ENCODE measurements around the gene TRIM3. TPM values are rescaled to one million over a fixed set of nuclear protein-coding genes. Genes with fewer than 3 reads are reported as not detected.

Gene TRIM3
- total RNA-seq, 2 donors from 2014 or later: 6.1 to 7.7 TPM

- Mint-ChIP-seq H3K36me3 (no peaks in the 10 kb centered on the region), H3K4me1 (ENCODE audit: low read depth in 2 of 2) (peaks cover 5 to 15% of the 10 kb centered on the region in 2 donors), H3K27ac (peak overlapping the region in 1 of 2 donors; percentile 47), H3K9me3 (no peaks in the 10 kb centered on the region), H3K27me3 (no peaks in the 10 kb centered on the region), H3K4me3 (peak overlapping the region; percentile 84)
- DNase-seq (ENCODE audit: low spot score) (no peak), ATAC-seq (no peak)
Observed at GRCh38 chr11:6472934-6473333, 807 bp downstream of the TRIM3 start.

GRCh38 chr11:6469599-6469998, 4.1 kb downstream of the TRIM3 start:
- Mint-ChIP-seq H3K4me1 (ENCODE audit: low read depth in 2 of 2) (peaks cover 5 to 13% of the 10 kb centered on the region in 2 donors), H3K27ac (no peak overlapping the region), H3K9me3 (no peaks in the 10 kb centered on the region), H3K36me3 (no peaks in the 10 kb centered on the region), H3K4me3 (no peak overlapping the region), H3K27me3 (no peaks in the 10 kb centered on the region)
- DNase-seq (ENCODE audit: low spot score) (no peak), ATAC-seq (no peak)

- Mint-ChIP-seq H3K4me1 (ENCODE audit: low read depth in 2 of 2) (peaks cover 5 to 13% of the 10 kb centered on the region in 2 donors), H3K27me3 (no peaks in the 10 kb centered on the region), H3K27ac (no peak overlapping the region), H3K36me3 (no peaks in the 10 kb centered on the region), H3K4me3 (no peak overlapping the region), H3K9me3 (no peaks in the 10 kb centered on the region)
- ATAC-seq (peak; percentile 14 to 58), DNase-seq (ENCODE audit: low spot score) (no peak)
Observed at GRCh38 chr11:6468712-6469495, 4.8 kb downstream of the TRIM3 start.

- no peaks in the 10 kb centered on the region for H3K36me3 Mint-ChIP-seq
- H3K4me3 Mint-ChIP-seq: no peak overlapping the region
- DNase-seq (ENCODE audit: low spot score): no peak
- no peak overlapping the region for H3K27ac Mint-ChIP-seq
- H3K4me1 Mint-ChIP-seq (ENCODE audit: low read depth in 2 of 2): no peaks in the 10 kb centered on the region
- no peaks in the 10 kb centered on the region for H3K27me3 Mint-ChIP-seq
- ATAC-seq: no peak
- H3K9me3 Mint-ChIP-seq: no peaks in the 10 kb centered on the region
Observed at GRCh38 chr11:6459099-6459450, 14.7 kb downstream of the TRIM3 start.

GRCh38 chr11:6458352-6459098, 15.2 kb downstream of the TRIM3 start:
- H3K4me1 Mint-ChIP-seq (ENCODE audit: low read depth in 2 of 2): no peaks in the 10 kb centered on the region
- no peaks in the 10 kb centered on the region for H3K9me3 Mint-ChIP-seq
- H3K4me3 Mint-ChIP-seq: no peak overlapping the region
- no peaks in the 10 kb centered on the region for H3K36me3 Mint-ChIP-seq
- no peak overlapping the region for H3K27ac Mint-ChIP-seq
- DNase-seq (ENCODE audit: low spot score): no peak
- no peaks in the 10 kb centered on the region for H3K27me3 Mint-ChIP-seq
- peak in 1 of 2 donors; percentile 15 for ATAC-seq

DNA sequence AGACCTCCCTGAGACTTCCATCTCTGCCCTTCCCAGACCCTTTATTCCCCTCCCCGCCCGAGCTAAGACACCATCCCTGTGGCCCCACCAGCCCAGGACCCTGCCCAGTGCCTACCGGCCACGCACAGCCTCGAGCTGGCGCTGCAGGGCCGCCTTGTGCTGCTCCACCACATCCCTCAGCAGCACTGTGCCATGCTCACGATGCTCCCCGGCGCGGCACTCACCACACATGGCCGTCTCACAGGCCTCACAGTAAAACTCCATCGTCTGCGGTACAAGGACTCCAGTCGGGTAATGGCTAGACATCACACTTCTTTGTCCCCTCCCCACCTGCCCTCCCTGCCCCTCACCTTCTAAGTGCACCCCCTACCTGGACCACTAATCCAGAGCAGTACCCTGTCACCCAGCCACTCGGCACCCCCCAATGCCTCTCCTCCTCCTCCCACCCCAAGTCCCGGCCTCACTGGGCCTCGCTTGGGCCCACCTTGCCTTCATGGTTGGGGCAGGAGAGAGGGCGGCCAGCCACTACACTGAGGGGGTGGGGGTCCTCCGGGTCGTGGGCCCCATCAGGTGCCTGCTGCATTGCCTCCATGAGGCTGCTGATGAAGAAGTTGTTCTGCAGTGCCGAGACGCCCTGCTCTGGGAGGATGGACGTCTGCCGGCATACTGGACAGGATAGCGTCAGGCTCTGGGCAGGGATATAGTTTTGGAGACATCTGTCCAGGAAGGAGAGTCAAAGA, 16.0 kb downstream of the TRIM3 start:
- DNase-seq (ENCODE audit: low spot score) (no peak), ATAC-seq (peak; percentile 8 to 33)
- Mint-ChIP-seq H3K9me3 (no peaks in the 10 kb centered on the region), H3K4me1 (ENCODE audit: low read depth in 2 of 2) (no peaks in the 10 kb centered on the region), H3K27ac (no peak overlapping the region), H3K36me3 (no peaks in the 10 kb centered on the region), H3K27me3 (no peaks in the 10 kb centered on the region), H3K4me3 (no peak overlapping the region)

GRCh38 chr11:6456361-6457073, 17.2 kb downstream of the TRIM3 start:
- Mint-ChIP-seq H3K4me1 (ENCODE audit: low read depth in 2 of 2) (no peaks in the 10 kb centered on the region), H3K4me3 (no peak overlapping the region), H3K9me3 (no peaks in the 10 kb centered on the region), H3K36me3 (no peaks in the 10 kb centered on the region), H3K27me3 (no peaks in the 10 kb centered on the region), H3K27ac (no peak overlapping the region)
- no peak for DNase-seq (ENCODE audit: low spot score)
- no peak for ATAC-seq

DNA sequence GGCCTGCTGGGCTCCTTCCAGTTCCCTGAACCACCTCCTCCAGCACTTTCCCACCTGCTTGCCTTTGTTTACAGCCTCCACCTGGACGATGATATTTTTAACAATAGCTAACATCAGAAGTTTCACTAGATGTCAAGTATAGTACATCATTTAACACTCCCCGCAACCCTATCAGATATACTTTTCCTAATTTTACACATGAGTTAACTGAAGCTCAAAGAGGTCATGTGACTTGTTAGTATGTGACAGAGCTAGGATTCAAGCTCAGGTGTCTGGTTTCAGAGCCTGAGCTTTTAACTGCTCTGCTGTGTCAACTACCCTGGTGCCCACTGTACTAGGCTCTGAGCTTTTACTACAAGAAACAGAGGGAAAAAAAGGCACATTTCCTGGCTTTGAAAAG, 18.7 kb downstream of the TRIM3 start:
- H3K27ac Mint-ChIP-seq: no peak overlapping the region
- ATAC-seq: no peak
- DNase-seq (ENCODE audit: low spot score): no peak
- H3K36me3 Mint-ChIP-seq: no peaks in the 10 kb centered on the region
- H3K9me3 Mint-ChIP-seq: no peaks in the 10 kb centered on the region
- no peaks in the 10 kb centered on the region for H3K27me3 Mint-ChIP-seq
- no peak overlapping the region for H3K4me3 Mint-ChIP-seq
- no peaks in the 10 kb centered on the region for H3K4me1 Mint-ChIP-seq (ENCODE audit: low read depth in 2 of 2)

GRCh38 chr11:6453152-6453551, 20.6 kb downstream of the TRIM3 start:
- ATAC-seq: no peak
- no peaks in the 10 kb centered on the region for H3K9me3 Mint-ChIP-seq
- H3K4me3 Mint-ChIP-seq: no peak overlapping the region
- no peak for DNase-seq (ENCODE audit: low spot score)
- H3K27me3 Mint-ChIP-seq: no peaks in the 10 kb centered on the region
- no peaks in the 10 kb centered on the region for H3K4me1 Mint-ChIP-seq (ENCODE audit: low read depth in 2 of 2)
- H3K27ac Mint-ChIP-seq: no peak overlapping the region
- no peaks in the 10 kb centered on the region for H3K36me3 Mint-ChIP-seq

DNA sequence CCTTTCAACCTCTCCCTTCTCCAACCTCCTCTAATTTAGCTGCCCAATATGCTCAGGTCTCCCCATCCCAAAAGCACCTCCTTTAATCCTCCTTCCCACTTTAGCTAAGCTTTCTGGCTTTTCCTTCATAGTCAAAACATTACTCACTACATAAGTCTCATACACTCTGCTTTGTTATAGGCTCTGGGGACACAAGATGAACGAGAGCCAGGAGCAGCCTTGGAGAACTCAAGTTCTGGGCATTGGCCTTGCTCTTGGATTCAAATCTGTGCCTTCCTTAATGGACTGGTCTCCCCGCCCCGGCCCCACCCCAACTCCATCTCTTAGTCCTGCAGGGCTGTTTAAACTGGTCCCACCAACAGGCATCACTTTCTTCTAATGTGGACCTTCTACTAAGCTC, 21.5 kb downstream of the TRIM3 start:
- DNase-seq (ENCODE audit: low spot score) (no peak), ATAC-seq (no peak)
- no peaks in the 10 kb centered on the region for H3K27me3 Mint-ChIP-seq
- H3K4me3 Mint-ChIP-seq: no peak overlapping the region
- no peaks in the 10 kb centered on the region for H3K4me1 Mint-ChIP-seq (ENCODE audit: low read depth in 2 of 2)
- H3K36me3 Mint-ChIP-seq: no peaks in the 10 kb centered on the region
- no peaks in the 10 kb centered on the region for H3K9me3 Mint-ChIP-seq
- H3K27ac Mint-ChIP-seq: no peak overlapping the region

DNA sequence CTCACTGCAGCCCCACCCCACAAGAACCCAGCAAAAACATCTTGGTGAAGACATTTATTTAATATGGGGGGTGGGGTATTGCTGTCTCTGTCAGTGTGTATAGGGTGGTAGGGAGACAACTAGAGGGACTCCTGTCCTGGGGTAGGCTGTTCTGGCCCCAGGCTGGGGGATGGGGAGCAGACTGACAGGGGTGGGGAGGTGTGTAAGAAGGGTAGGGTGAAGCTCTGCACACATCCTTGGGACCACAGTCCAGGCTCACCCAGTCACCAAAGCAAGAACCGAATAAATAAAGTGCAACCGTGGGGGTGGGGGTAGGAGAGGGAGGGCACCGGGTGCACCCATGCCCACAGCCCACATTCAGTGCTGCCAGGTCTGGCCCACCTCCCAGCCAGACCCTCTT, 25.2 kb downstream of the TRIM3 start:
- ATAC-seq (no peak), DNase-seq (ENCODE audit: low spot score) (no peak)
- no peaks in the 10 kb centered on the region for H3K27me3 Mint-ChIP-seq
- H3K36me3 Mint-ChIP-seq: no peaks in the 10 kb centered on the region
- no peak overlapping the region for H3K27ac Mint-ChIP-seq
- no peak overlapping the region for H3K4me3 Mint-ChIP-seq
- H3K9me3 Mint-ChIP-seq: no peaks in the 10 kb centered on the region
- no peaks in the 10 kb centered on the region for H3K4me1 Mint-ChIP-seq (ENCODE audit: low read depth in 2 of 2)

- DNase-seq (ENCODE audit: low spot score) (peak; percentile 68), ATAC-seq (peak; percentile 78 to 84)
- H3K36me3 Mint-ChIP-seq: no peaks in the 10 kb centered on the region
- no peak overlapping the region for H3K4me3 Mint-ChIP-seq
- no peak overlapping the region for H3K27ac Mint-ChIP-seq
- no peaks in the 10 kb centered on the region for H3K9me3 Mint-ChIP-seq
- H3K27me3 Mint-ChIP-seq: no peaks in the 10 kb centered on the region
- no peaks in the 10 kb centered on the region for H3K4me1 Mint-ChIP-seq (ENCODE audit: low read depth in 2 of 2)
Observed at GRCh38 chr11:6443269-6444003, 30.3 kb downstream of the TRIM3 start.

DNA sequence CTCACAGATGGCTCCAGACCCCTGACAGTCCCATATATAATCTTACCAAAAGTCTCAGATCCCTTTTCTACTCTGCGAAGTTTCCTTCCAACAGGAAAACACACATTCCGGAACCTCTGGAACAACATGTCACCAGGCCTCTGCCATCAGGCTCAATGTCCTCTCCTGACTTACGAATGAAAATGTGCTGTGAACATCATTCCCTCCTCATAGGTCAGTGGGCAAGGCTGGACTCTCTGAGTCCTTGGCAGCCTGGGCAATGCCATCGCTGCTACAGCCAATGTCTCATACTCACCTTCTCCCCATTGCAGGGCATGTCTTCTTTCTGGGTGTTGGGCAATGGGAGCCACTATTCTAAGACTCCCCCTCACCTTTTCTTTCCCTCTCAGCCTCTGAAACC, 31.3 kb downstream of the TRIM3 start:
- H3K4me3 Mint-ChIP-seq: no peak overlapping the region
- H3K27ac Mint-ChIP-seq: no peak overlapping the region
- DNase-seq (ENCODE audit: low spot score) (no peak), ATAC-seq (no peak)
- no peaks in the 10 kb centered on the region for H3K36me3 Mint-ChIP-seq
- no peaks in the 10 kb centered on the region for H3K4me1 Mint-ChIP-seq (ENCODE audit: low read depth in 2 of 2)
- no peaks in the 10 kb centered on the region for H3K27me3 Mint-ChIP-seq
- H3K9me3 Mint-ChIP-seq: no peaks in the 10 kb centered on the region

Data from natural killer cell treated with Interleukin-12 subunit alpha and Interleukin-12 subunit beta and Interleukin-15 and Interleukin-18, amount 100 ng/mL, for 72 hours (primary cell).